ENCODE results near the gene IGF2BP2.

The IGF2BP2 gene

DNA sequence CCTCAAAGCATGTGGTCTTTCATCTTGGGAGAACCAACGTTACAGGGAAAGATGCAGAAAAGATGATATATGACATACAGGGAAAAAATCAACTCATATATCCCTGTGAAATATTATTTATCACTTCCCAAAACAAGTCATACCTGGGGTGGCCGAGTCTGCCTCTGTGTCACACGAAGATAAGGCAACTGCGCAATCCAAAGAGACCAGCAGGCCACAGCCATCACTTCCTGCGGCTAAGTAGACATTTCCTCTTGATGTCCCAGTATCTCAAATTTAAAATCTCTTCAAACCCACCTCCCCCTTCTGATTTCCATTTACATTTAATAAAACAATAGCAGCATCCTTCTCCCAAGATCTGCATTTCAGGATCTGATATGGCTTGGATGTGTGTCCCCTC lies 71.5 kb downstream of the IGF2BP2 start:
- H3K4me3 ChIP-seq (ENCODE audit: low read depth in 1 of 2, low read length in 1 of 2), result no peak overlapping the region
- H3K9me3 ChIP-seq, result no peaks in the 10 kb centered on the region
- H3K36me3 ChIP-seq, result no peaks in the 10 kb centered on the region
- H3K27me3 ChIP-seq, result no peaks in the 10 kb centered on the region
- H3K27ac ChIP-seq, result no peak overlapping the region
- peaks cover 6 to 7% of the 10 kb centered on the region in 2 experiments for H3K4me1 ChIP-seq (ENCODE audit: control insufficient read depth in 1 of 2, insufficient read depth in 1 of 2, low read depth in 1 of 2, low read length in 1 of 2)
- TF ChIP-seq, protein P1, sequence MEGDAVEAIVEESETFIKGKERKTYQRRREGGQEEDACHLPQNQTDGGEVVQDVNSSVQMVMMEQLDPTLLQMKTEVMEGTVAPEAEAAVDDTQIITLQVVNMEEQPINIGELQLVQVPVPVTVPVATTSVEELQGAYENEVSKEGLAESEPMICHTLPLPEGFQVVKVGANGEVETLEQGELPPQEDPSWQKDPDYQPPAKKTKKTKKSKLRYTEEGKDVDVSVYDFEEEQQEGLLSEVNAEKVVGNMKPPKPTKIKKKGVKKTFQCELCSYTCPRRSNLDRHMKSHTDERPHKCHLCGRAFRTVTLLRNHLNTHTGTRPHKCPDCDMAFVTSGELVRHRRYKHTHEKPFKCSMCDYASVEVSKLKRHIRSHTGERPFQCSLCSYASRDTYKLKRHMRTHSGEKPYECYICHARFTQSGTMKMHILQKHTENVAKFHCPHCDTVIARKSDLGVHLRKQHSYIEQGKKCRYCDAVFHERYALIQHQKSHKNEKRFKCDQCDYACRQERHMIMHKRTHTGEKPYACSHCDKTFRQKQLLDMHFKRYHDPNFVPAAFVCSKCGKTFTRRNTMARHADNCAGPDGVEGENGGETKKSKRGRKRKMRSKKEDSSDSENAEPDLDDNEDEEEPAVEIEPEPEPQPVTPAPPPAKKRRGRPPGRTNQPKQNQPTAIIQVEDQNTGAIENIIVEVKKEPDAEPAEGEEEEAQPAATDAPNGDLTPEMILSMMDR (IDR thresholded peaks at IDR 0.05), result no peak

DNA sequence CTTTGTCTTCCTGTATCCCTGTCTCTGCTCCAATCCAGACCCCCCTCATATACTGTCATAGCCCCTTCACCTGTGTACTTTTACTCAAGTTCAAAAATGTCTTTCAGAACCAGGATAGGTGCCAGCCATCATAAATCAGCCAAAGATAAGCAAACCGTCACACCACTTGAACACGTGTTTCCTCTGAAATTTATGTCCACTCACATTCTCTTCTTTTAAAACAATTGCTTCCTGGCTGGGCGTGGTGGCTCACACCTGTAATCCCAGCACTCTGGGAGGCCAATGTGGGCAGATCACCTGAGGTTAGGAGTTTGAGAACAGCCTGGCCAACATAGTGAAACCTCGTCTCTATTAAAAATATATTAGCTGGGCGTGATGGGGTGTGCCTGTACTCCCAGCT lies 74.1 kb downstream of the IGF2BP2 start:
- TF ChIP-seq, protein P1 (IDR thresholded peaks at IDR 0.05), result no peak
- H3K4me1 ChIP-seq (ENCODE audit: control insufficient read depth in 1 of 2, insufficient read depth in 1 of 2, low read depth in 1 of 2, low read length in 1 of 2), result peaks cover 13 to 19% of the 10 kb centered on the region in 2 experiments
- H3K27ac ChIP-seq, result no peak overlapping the region
- no peaks in the 10 kb centered on the region for H3K9me3 ChIP-seq
- no peak overlapping the region for H3K4me3 ChIP-seq (ENCODE audit: low read depth in 1 of 2, low read length in 1 of 2)
- no peaks in the 10 kb centered on the region for H3K36me3 ChIP-seq
- no peaks in the 10 kb centered on the region for H3K27me3 ChIP-seq

DNA sequence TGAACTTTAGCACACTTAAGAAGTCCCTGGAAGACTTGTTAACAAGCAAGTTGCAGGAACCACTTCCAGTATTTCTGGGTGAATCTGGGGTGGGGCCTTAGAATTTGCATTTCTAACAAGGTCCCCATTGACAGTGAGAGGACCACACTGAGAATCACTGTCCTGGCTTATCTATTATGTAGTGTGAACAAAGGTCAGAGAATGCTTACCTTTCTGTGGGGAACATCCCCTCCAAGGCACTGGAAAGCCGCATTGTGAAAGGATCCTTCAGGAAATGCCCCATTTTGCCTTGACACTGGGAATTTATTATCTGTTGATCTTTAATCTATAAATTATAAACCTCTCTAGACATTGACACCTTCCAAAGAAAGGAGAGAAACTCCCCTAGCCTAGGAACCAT lies 74.8 kb downstream of the IGF2BP2 start:
- Histone ChIP-seq H3K9me3 (no peaks in the 10 kb centered on the region), H3K36me3 (no peaks in the 10 kb centered on the region), H3K27ac (no peak overlapping the region), H3K27me3 (no peaks in the 10 kb centered on the region), H3K4me3 (ENCODE audit: low read depth in 1 of 2, low read length in 1 of 2) (no peak overlapping the region), H3K4me1 (ENCODE audit: control insufficient read depth in 1 of 2, insufficient read depth in 1 of 2, low read depth in 1 of 2, low read length in 1 of 2) (peaks cover 18 to 26% of the 10 kb centered on the region in 2 experiments)
- TF ChIP-seq, protein P1 (IDR thresholded peaks at IDR 0.05), result no peak

DNA sequence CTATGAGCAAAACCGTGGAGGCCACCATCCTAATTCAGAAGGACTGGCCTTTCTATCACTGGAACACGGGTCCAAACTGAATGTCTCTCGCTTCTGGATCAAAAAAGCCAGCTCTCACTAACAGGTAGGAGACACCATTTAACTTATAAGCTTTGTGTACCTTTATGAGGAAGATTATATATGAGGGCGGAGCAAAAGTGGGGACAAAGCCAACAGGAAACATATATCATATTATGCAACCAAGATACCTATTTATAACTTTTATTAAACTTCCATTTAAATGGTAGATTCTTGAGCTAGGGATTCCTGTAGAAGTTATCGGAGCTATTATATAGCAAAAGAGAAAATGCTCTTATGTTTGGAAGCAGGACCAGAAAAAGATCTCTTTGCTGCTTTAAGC lies 78.4 kb downstream of the IGF2BP2 start:
- no peak overlapping the region for H3K27ac ChIP-seq

DNA sequence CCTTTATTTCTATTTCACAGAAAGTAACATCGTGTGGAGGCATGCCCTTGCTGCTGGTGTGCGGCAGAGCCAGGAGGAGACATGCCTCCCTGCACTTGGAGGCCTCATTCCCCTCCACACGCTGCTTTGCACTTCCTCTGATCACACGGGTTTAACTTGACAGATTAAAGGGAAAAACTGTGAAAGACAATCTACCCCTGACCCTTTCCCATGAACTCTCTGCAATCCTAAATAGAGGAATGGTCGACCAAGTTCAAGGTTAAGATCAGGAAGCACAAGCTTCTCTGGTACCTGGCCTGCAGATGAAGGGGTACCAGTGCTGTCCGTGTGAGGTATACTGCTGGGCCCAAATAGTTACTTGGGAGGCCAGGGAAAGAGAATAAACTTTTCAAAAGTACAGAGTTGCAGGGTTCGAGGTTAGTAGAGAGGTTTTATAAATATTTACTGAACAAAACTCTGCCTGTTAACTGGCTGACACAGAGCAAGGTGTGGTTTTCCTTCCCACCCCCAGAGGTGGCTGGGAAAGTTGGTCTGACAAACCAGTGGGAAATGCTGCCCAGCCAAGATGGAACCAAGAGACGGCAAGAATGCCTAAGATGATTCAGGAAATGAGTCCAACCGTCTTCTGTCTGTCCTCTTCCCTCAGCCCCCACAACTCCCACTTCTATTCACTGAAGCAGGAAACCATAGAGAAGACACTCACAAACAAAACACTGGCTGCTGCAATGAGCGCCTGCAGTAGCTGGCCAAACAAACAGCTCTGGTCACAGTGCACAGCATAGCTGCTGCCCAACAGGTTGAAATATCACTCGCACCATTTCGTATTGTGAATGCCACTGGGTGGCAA lies 79.6 kb downstream of the IGF2BP2 start:
- no peak overlapping the region for H3K4me3 ChIP-seq (ENCODE audit: low read depth in 1 of 2, low read length in 1 of 2)
- no peaks in the 10 kb centered on the region for H3K36me3 ChIP-seq
- no peak overlapping the region for H3K27ac ChIP-seq
- TF ChIP-seq, protein P1 (IDR thresholded peaks at IDR 0.05), result no peak
- no peaks in the 10 kb centered on the region for H3K27me3 ChIP-seq
- H3K9me3 ChIP-seq, result no peaks in the 10 kb centered on the region
- H3K4me1 ChIP-seq (ENCODE audit: control insufficient read depth in 1 of 2, insufficient read depth in 1 of 2, low read depth in 1 of 2, low read length in 1 of 2), result peaks cover 12 to 22% of the 10 kb centered on the region in 2 experiments

More for the DNA sequence above, 78.4 kb downstream of the IGF2BP2 start:
- Histone ChIP-seq H3K4me1 (ENCODE audit: control insufficient read depth in 1 of 2, insufficient read depth in 1 of 2, low read depth in 1 of 2, low read length in 1 of 2) (peaks cover 12 to 22% of the 10 kb centered on the region in 2 experiments), H3K4me3 (ENCODE audit: low read depth in 1 of 2, low read length in 1 of 2) (no peak overlapping the region), H3K9me3 (no peaks in the 10 kb centered on the region), H3K36me3 (no peaks in the 10 kb centered on the region), H3K27me3 (no peaks in the 10 kb centered on the region)
- TF ChIP-seq, protein P1 (IDR thresholded peaks at IDR 0.05), result no peak

All from neutrophil (primary cell).